HEK293T (cell line): ENCODE measurements around the gene IRF6.

Experiments
- BHLHE40 ChIP-seq: fragments of 450-650 bp; IDR thresholded peaks from 2 replicates; pipeline ENCODE4 v1.6.1; 2016; ENCODE audit warnings: mild to moderate bottlenecking, moderate library complexity, borderline replicate concordance
- FOXA1 ChIP-seq: fragments of 450-650 bp; IDR thresholded peaks from 2 replicates; pipeline ENCODE4 v1.6.1; 2016; ENCODE audit warnings: mild to moderate bottlenecking
- SP1 ChIP-seq: fragments of 450-650 bp; IDR thresholded peaks from 2 replicates; pipeline ENCODE4 v1.6.1; 2017
- SUZ12 ChIP-seq: fragments of 450-650 bp; IDR thresholded peaks from 2 replicates; pipeline ENCODE4 v1.6.1; 2016; ENCODE audit warnings: mild to moderate bottlenecking
- TARDBP ChIP-seq: fragments of 450-650 bp; IDR thresholded peaks from 2 replicates; pipeline ENCODE4 v1.6.1; 2016
- ZNF384 ChIP-seq: fragments of 450-650 bp; IDR thresholded peaks from 2 replicates; pipeline ENCODE4 v1.6.1; 2016

DNA sequence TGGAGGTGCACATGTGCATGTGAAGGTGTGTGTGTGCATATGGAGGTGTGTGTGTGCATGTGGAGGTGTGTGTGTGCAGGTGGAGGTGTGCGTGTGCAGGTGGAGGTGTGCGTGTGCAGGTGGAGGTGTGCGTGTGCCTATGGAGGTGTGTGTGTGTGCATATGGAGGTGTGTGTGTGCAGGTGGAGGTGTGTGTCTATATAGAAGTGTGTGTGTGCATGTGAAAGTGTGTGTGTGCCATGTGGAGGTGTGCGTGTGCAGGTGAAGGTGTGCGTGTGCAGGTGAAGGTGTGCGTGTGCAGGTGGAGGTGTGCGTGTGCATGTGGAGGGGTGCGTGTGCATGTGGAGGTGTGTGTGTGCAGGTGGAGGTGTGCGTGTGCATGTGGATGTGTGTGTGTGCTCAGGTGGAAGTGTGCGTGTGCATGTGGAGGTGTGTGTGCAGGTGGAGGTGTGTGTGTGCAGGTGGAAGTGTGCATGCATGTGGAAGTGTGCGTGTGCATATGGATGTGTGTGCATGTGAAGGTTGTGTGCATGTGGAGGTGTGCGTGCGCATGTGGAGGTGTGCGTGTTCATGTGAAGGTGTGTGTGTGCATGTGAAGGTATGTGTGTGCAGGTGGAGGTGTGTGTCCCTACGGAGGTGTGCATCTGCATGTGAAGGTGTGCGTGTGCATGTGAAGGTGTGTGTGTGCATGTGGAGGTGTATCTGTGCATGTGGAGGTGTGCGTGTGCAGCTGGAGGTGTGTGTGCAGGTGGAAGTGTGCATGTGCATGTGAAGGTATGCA is 35.1 kb downstream of the IRF6 start:
- TF ChIP-seq BHLHE40 (no peak), TARDBP (no peak), SUZ12 (no peak), ZNF384 (no peak), FOXA1 (no peak), SP1 (no peak)
